AG04449 (cell line): ENCODE results near the gene SYCE3.

Experiments
- CTCF ChIA-PET: fragments of 350-600 bp; formaldehyde crosslinking; extraction: SDS; loops from one replicate; lab custom pipeline; 2021; ENCODE audit warnings: antibody characterized with exemption; lab: Yijun Ruan, JAX
- POLR2A ChIA-PET: fragments of 400-600, 350-600 bp; formaldehyde crosslinking; extraction: SDS; loops from one replicate; lab custom pipeline; 2020; ENCODE audit warnings: antibody characterized with exemption, inconsistent platforms; lab: Yijun Ruan, JAX
- DNase-seq: peaks from one replicate; pipeline ENCODE4 v3.0.0-alpha.2; 2010; ENCODE audit warnings: low read depth, low spot score
- H3K4me3 ChIP-seq: 2 replicates; pipeline ENCODE4 v1.5.1; 2011; ENCODE audit warnings: low read depth, mild to moderate bottlenecking, control low read depth, low read length
- CTCF ChIP-seq: IDR thresholded peaks from one replicate; pipeline ENCODE4 v1.5.1; 2011; ENCODE audit warnings: mild to moderate bottlenecking, moderate library complexity, low read length, control low read depth, inconsistent platforms; ENCODE audit not compliant: insufficient read depth; ENCODE audit errors: missing control alignments

The SYCE3 gene

GRCh38 chr22:50531962-50532674 is 30.6 kb downstream of the SYCE3 start:
- ChIA-PET CTCF (interaction anchor here (1.0 to 1.3 kb wide), 2 partner anchors 10 to 89 kb away, joined by 3 to 6 read pairs; no protein-coding TSS in a partner anchor), POLR2A (no interaction called here)
- DNase-seq, result no peak
- peak overlapping the region; percentile 44 for H3K4me3 ChIP-seq
- TF ChIP-seq CTCF, result no peak

GRCh38 chr22:50531546-50531961 is 31.2 kb downstream of the SYCE3 start:
- H3K4me3 ChIP-seq, result peak overlapping the region; percentile 44
- CTCF ChIA-PET, result interaction anchor here (1.0 to 1.3 kb wide), 2 partner anchors 11 to 90 kb away, joined by 3 to 6 read pairs; no protein-coding TSS in a partner anchor
- POLR2A ChIA-PET, result no interaction called here
- no peak for DNase-seq
- TF ChIP-seq CTCF, result no peak

GRCh38 chr22:50530877-50531545 is 31.7 kb downstream of the SYCE3 start:
- CTCF ChIA-PET, result interaction anchor here (1.3 kb wide), 1 partner anchor 90 kb away, joined by 6 read pairs; no protein-coding TSS in a partner anchor
- no peak for DNase-seq
- POLR2A ChIA-PET, result no interaction called here
- no peak for TF ChIP-seq CTCF
- peak overlapping the region; percentile 46 for H3K4me3 ChIP-seq

DNA sequence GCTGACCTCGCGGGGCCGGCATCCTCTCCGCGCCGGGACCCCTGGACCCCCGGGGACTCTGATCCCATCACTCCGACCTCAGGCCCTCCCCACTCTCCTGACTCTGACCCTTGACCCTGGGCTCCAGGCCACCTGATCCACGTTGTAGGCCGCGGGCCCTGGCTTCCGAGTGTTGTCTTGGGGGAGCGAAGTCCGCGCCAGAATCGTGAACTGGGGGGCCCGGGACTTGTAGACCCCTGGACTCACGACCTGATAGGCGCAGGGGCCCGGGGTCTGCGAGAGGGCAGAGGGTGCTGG is 32.2 kb downstream of the SYCE3 start:
- CTCF ChIA-PET, result no interaction called here
- POLR2A ChIA-PET, result no interaction called here
- no peak for DNase-seq
- TF ChIP-seq CTCF, result no peak
- peak overlapping the region; percentile 46 for H3K4me3 ChIP-seq

DNA sequence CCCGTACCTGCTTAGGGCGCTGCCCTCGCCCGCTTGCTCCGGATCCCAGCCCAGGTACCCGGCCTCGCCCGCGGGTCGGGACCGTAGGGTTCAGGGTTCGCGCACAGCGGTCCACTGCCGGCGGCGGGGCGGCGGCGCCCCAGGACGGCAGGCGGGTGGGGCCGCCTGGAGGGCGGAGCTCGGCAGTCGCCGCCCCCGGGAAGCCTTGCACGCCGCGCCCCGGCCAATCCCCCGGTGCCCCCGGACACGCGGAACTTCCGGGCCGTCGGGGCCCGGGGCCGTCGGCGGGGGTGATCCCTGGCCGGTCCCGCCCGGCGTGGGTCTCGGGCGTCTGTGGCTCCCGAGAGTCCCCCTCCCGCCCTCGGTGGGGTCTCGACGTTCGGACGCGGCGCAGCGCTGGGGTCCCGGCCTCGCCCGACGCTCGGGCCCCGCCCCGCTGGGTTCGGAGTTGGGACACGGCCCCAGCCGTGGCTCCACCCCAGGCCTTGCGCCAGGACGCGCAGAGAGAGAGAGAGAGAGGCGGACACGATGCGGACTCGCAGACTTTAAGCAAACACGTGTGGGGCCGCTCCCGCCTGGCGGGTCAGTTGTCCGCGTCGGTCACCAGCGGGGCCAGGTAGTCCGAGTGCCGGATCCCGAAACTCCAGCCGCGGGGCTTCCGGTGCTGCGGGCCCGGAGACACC is 32.7 kb downstream of the SYCE3 start, which contains the start of gene TYMP:
TSS of gene TYMP (minus strand) at position 116 of the 683 bp plus-strand sequence. CDS start 303 bp downstream, outside the sequence.
- H3K4me3 ChIP-seq, result peak within 1 kb of the TSS; percentile 46
- ChIA-PET POLR2A (interaction anchor here (1.0 to 1.4 kb wide), 2 partner anchors 10 to 35 kb away, joined by 3 read pairs; no protein-coding TSS in a partner anchor), CTCF (interaction anchor here (2.7 to 3.3 kb wide), 2 partner anchors 10 to 91 kb away, joined by 9 to 20 read pairs; no protein-coding TSS in a partner anchor)

More for the DNA sequence above, 32.7 kb downstream of the SYCE3 start, which contains the start of gene TYMP:
- DNase-seq, result no peak
- no peak for TF ChIP-seq CTCF
